Naive B cell (primary cell): ENCODE results near the gene STK11IP. TPM values are rescaled to one million over a fixed set of nuclear protein-coding genes. Genes with fewer than 3 reads are reported as not detected.

Source experiments
- ATAC-seq, 2 donors: fragments of 150-1000 bp; cut with Tn5 transposase; 2 replicates each; pipeline ENCODE4 v1.10.0; 2021; ENCODE audit warnings: low read depth in 2 of 2, mild to moderate bottlenecking in 2 of 2, moderate library complexity in 2 of 2
- DNase-seq: peaks from one replicate; pipeline ENCODE4 v3.0.0; 2022
- H3K27ac Mint-ChIP-seq, 6 donors: one replicate each; pipeline ENCODE4 v1.8.0; 2020 to 2022; ENCODE audit warnings: mild to moderate bottlenecking in 6 of 6, mixed read lengths in 6 of 6, moderate library complexity in 5 of 6, inconsistent platforms in 2 of 6
- H3K27me3 Mint-ChIP-seq, 3 donors: one replicate each; pipeline ENCODE4 v1.8.0; 2021 to 2022; ENCODE audit warnings: mixed read lengths in 3 of 3, mild to moderate bottlenecking in 1 of 3
- H3K36me3 Mint-ChIP-seq, 2 donors: one replicate each; pipeline ENCODE4 v1.8.0; 2020 to 2022; ENCODE audit warnings: mixed read lengths in 2 of 2, inconsistent platforms in 1 of 2, mild to moderate bottlenecking in 1 of 2
- H3K4me1 Mint-ChIP-seq, 3 donors: one replicate each; pipeline ENCODE4 v1.8.0; 2020 to 2022; ENCODE audit warnings: mixed read lengths in 3 of 3, inconsistent platforms in 1 of 3, mild to moderate bottlenecking in 1 of 3, moderate library complexity in 1 of 3
- H3K4me3 Mint-ChIP-seq, 8 donors: one replicate each; pipeline ENCODE4 v1.8.0; 2020 to 2022; ENCODE audit warnings: mild to moderate bottlenecking in 8 of 8, mixed read lengths in 8 of 8, moderate library complexity in 8 of 8, inconsistent platforms in 2 of 8
- H3K9me3 Mint-ChIP-seq, 7 donors: one replicate each; pipeline ENCODE4 v1.8.0; 2020 to 2022; ENCODE audit warnings: mixed read lengths in 7 of 7, mild to moderate bottlenecking in 5 of 7, inconsistent platforms in 2 of 7, moderate library complexity in 1 of 7
- polyA plus RNA-seq, 6 donors: library from polyadenylated mRNA; unstranded; fragments of 300-500 nt; fragmentation: Illumina TruSeq; gene quantifications; one replicate each; pipeline ENCODE4 v1.2.3, GENCODE V29; 2021; ENCODE audit warnings: low read depth in 6 of 6

STK11IP gene
- polyA plus RNA-seq, 6 donors from 2014 or later: 11.5 to 16.0 (median 13.5) TPM

GRCh38 chr2:219638948-219639755, 41.5 kb downstream of the STK11IP start:
- Mint-ChIP-seq H3K27me3 (peaks cover 12 to 46% (median 43%) of the 10 kb centered on the region in 3 donors), H3K9me3 (no peaks in the 10 kb centered on the region), H3K36me3 (no peaks in the 10 kb centered on the region), H3K27ac (no peak overlapping the region), H3K4me1 (peaks cover 8 to 20% (median 12%) of the 10 kb centered on the region in 3 donors), H3K4me3 (no peak overlapping the region)
- ATAC-seq (no peak), DNase-seq (no peak)

GRCh38 chr2:219641390-219642068, 43.9 kb downstream of the STK11IP start:
- no peaks in the 10 kb centered on the region for H3K9me3 Mint-ChIP-seq
- no peaks in the 10 kb centered on the region for H3K36me3 Mint-ChIP-seq
- peak overlapping the region in 2 of 8 donors; percentile 9 to 15 for H3K4me3 Mint-ChIP-seq
- peak overlapping the region in 5 of 6 donors; percentile 20 to 84 (median 60) for H3K27ac Mint-ChIP-seq
- no peak for ATAC-seq
- no peak for DNase-seq
- H3K27me3 Mint-ChIP-seq: peaks cover 14 to 50% (median 43%) of the 10 kb centered on the region in 3 donors
- peaks cover 8 to 20% (median 12%) of the 10 kb centered on the region in 3 donors for H3K4me1 Mint-ChIP-seq

GRCh38 chr2:219642069-219642454, 44.4 kb downstream of the STK11IP start:
- H3K4me1 Mint-ChIP-seq: peaks cover 8 to 20% (median 12%) of the 10 kb centered on the region in 3 donors
- peak overlapping the region in 4 of 8 donors; percentile 15 to 87 (median 48) for H3K4me3 Mint-ChIP-seq
- H3K36me3 Mint-ChIP-seq: no peaks in the 10 kb centered on the region
- ATAC-seq (no peak), DNase-seq (no peak)
- peak overlapping the region; percentile 64 to 90 (median 76) for H3K27ac Mint-ChIP-seq
- H3K27me3 Mint-ChIP-seq: peaks cover 16 to 46% (median 43%) of the 10 kb centered on the region in 3 donors
- H3K9me3 Mint-ChIP-seq: no peaks in the 10 kb centered on the region

GRCh38 chr2:219642465-219643083, 44.9 kb downstream of the STK11IP start:
- H3K36me3 Mint-ChIP-seq: no peaks in the 10 kb centered on the region
- H3K27me3 Mint-ChIP-seq: peaks cover 15 to 47% (median 42%) of the 10 kb centered on the region in 3 donors
- peaks cover 8 to 20% (median 12%) of the 10 kb centered on the region in 3 donors for H3K4me1 Mint-ChIP-seq
- peak overlapping the region; percentile 64 to 90 (median 76) for H3K27ac Mint-ChIP-seq
- H3K4me3 Mint-ChIP-seq: peak overlapping the region in 7 of 8 donors; percentile 38 to 90 (median 80)
- DNase-seq: peak; percentile 90
- H3K9me3 Mint-ChIP-seq: no peaks in the 10 kb centered on the region
- peak; percentile 97 for ATAC-seq

GRCh38 chr2:219643084-219643473, 45.4 kb downstream of the STK11IP start:
- no peak for ATAC-seq
- no peaks in the 10 kb centered on the region for H3K36me3 Mint-ChIP-seq
- no peak for DNase-seq
- no peaks in the 10 kb centered on the region for H3K9me3 Mint-ChIP-seq
- peaks cover 18 to 46% (median 42%) of the 10 kb centered on the region in 3 donors for H3K27me3 Mint-ChIP-seq
- peak overlapping the region in 5 of 8 donors; percentile 38 to 90 (median 80) for H3K4me3 Mint-ChIP-seq
- peak overlapping the region in 2 of 6 donors; percentile 29 to 90 for H3K27ac Mint-ChIP-seq
- peaks cover 8 to 20% (median 12%) of the 10 kb centered on the region in 3 donors for H3K4me1 Mint-ChIP-seq

GRCh38 chr2:219643788-219644398, 46.2 kb downstream of the STK11IP start:
- no peak for ATAC-seq
- no peak overlapping the region for H3K4me3 Mint-ChIP-seq
- DNase-seq: no peak
- H3K4me1 Mint-ChIP-seq: peaks cover 8 to 20% (median 12%) of the 10 kb centered on the region in 3 donors
- H3K27ac Mint-ChIP-seq: no peak overlapping the region
- H3K27me3 Mint-ChIP-seq: peaks cover 24 to 42% (median 37%) of the 10 kb centered on the region in 3 donors
- no peaks in the 10 kb centered on the region for H3K36me3 Mint-ChIP-seq
- H3K9me3 Mint-ChIP-seq: no peaks in the 10 kb centered on the region

GRCh38 chr2:219644801-219645480, 47.3 kb downstream of the STK11IP start:
- DNase-seq: no peak
- peaks cover 28 to 41% (median 31%) of the 10 kb centered on the region in 3 donors for H3K27me3 Mint-ChIP-seq
- H3K4me3 Mint-ChIP-seq: no peak overlapping the region
- no peak overlapping the region for H3K27ac Mint-ChIP-seq
- ATAC-seq: no peak
- no peaks in the 10 kb centered on the region for H3K36me3 Mint-ChIP-seq
- peaks cover 8 to 20% (median 12%) of the 10 kb centered on the region in 3 donors for H3K4me1 Mint-ChIP-seq
- no peaks in the 10 kb centered on the region for H3K9me3 Mint-ChIP-seq

GRCh38 chr2:219645631-219646527, 48.2 kb downstream of the STK11IP start:
- Mint-ChIP-seq H3K27me3 (peaks cover 33 to 46% (median 35%) of the 10 kb centered on the region in 3 donors), H3K9me3 (no peaks in the 10 kb centered on the region), H3K36me3 (no peaks in the 10 kb centered on the region), H3K27ac (no peak overlapping the region), H3K4me3 (no peak overlapping the region), H3K4me1 (peaks cover 8 to 20% (median 12%) of the 10 kb centered on the region in 3 donors)
- ATAC-seq (no peak), DNase-seq (no peak)

- Mint-ChIP-seq H3K4me1 (peaks cover 0 to 3% (median under 1%) of the 10 kb centered on the region in 3 donors), H3K4me3 (no peak overlapping the region), H3K27ac (no peak overlapping the region), H3K36me3 (peaks cover 4 to 7% of the 10 kb centered on the region in 2 donors), H3K9me3 (peaks cover 0 to 16% (median 5%) of the 10 kb centered on the region in 7 donors), H3K27me3 (peaks cover 45 to 66% (median 56%) of the 10 kb centered on the region in 3 donors)
- DNase-seq: no peak
- ATAC-seq: no peak
These were observed 50.5 kb downstream of the STK11IP start for GRCh38 chr2:219648176-219648575.

GRCh38 chr2:219648963-219649362, 51.3 kb downstream of the STK11IP start:
- Mint-ChIP-seq H3K27me3 (peaks cover 48 to 68% (median 56%) of the 10 kb centered on the region in 3 donors), H3K9me3 (peaks cover 0 to 16% (median 5%) of the 10 kb centered on the region in 7 donors), H3K36me3 (peaks cover 4 to 7% of the 10 kb centered on the region in 2 donors), H3K4me3 (no peak overlapping the region), H3K4me1 (no peaks in the 10 kb centered on the region), H3K27ac (no peak overlapping the region)
- ATAC-seq (no peak), DNase-seq (no peak)

GRCh38 chr2:219650426-219651248, 53.0 kb downstream of the STK11IP start:
- Mint-ChIP-seq H3K4me3 (no peak overlapping the region), H3K9me3 (peaks cover 0 to 16% (median 6%) of the 10 kb centered on the region in 7 donors), H3K36me3 (peaks cover 4 to 7% of the 10 kb centered on the region in 2 donors), H3K4me1 (no peaks in the 10 kb centered on the region), H3K27ac (peak overlapping the region in 1 of 6 donors; percentile 7), H3K27me3 (peaks cover 57 to 64% (median 57%) of the 10 kb centered on the region in 3 donors)
- no peak for ATAC-seq
- DNase-seq: no peak
